Fibroblast of lung (primary cell): ENCODE measurements around the gene STRIP2.

Source experiments
- CTCF ChIP-seq, 2 donors: IDR thresholded peaks in 1 of 2; conservative IDR thresholded peaks in 1 of 2; 1 replicate in 1 of 2; 2 replicates in 1 of 2; pipeline ENCODE4 v1.5.1; 2011 to 2012; ENCODE audit warnings: low read length in 2 of 2, control low read depth in 1 of 2, inconsistent platforms in 1 of 2, low read depth in 1 of 2, mild to moderate bottlenecking in 1 of 2
- EZH2 ChIP-seq: IDR thresholded peaks from 2 replicates; pipeline ENCODE4 v1.5.1; 2012; ENCODE audit warnings: low read length, control low read depth, mild to moderate bottlenecking; ENCODE audit errors: missing control alignments

- TF ChIP-seq EZH2 = no peak
- TF ChIP-seq CTCF (conservative IDR thresholded peaks at IDR 0.05 in 1 of 2, IDR thresholded peaks at IDR 0.05 in 1 of 2; ENCODE audit: low read depth in 1 of 2, low read length in 2 of 2) = no peak
Observed at GRCh38 chr7:129389829-129390228, 44.4 kb upstream of the STRIP2 start.
